ENCODE results near the gene NCOA6.

The NCOA6 gene

GRCh38 chr20:34705008-34705396 lies 120.4 kb downstream of the NCOA6 start:
- DNase-seq (ENCODE audit: low read depth, low spot score): no peak

- DNase-seq (ENCODE audit: low read depth, low spot score): peak; percentile 93
These were observed 121.1 kb downstream of the NCOA6 start, which contains the start of gene TP53INP2 for GRCh38 chr20:34704177-34705007. TP53INP2 (plus strand) TSS chr20:34704344; CDS start chr20:34708740, 4,396 bp downstream.

GRCh38 chr20:34703424-34704176 lies 121.9 kb downstream of the NCOA6 start:
- peak; percentile 55 for DNase-seq (ENCODE audit: low read depth, low spot score)

GRCh38 chr20:34703061-34703423 lies 122.4 kb downstream of the NCOA6 start:
- DNase-seq (ENCODE audit: low read depth, low spot score): no peak

GRCh38 chr20:34701405-34702085 lies 123.9 kb downstream of the NCOA6 start:
- DNase-seq (ENCODE audit: low read depth, low spot score): no peak

GRCh38 chr20:34693414-34693813 lies 132.0 kb downstream of the NCOA6 start:
- DNase-seq (ENCODE audit: low read depth, low spot score): no peak

GRCh38 chr20:34691838-34692237 lies 133.6 kb downstream of the NCOA6 start:
- no peak for DNase-seq (ENCODE audit: low read depth, low spot score)

GRCh38 chr20:34689486-34689885 lies 136.0 kb downstream of the NCOA6 start:
- DNase-seq (ENCODE audit: low read depth, low spot score): no peak

- no peak for DNase-seq (ENCODE audit: low read depth, low spot score)
These were observed 141.8 kb downstream of the NCOA6 start for GRCh38 chr20:34683667-34684066.

GRCh38 chr20:34680586-34681175 lies 144.8 kb downstream of the NCOA6 start:
- no peak for DNase-seq (ENCODE audit: low read depth, low spot score)

GRCh38 chr20:34676642-34677373 lies 148.6 kb downstream of the NCOA6 start, which contains the start of gene PIGU:
PIGU (minus strand) TSS chr20:34677092; CDS start chr20:34677085, 7 bp downstream.
- peak; percentile 95 for DNase-seq (ENCODE audit: low read depth, low spot score)

- DNase-seq (ENCODE audit: low read depth, low spot score): no peak
These were observed 149.3 kb downstream of the NCOA6 start for GRCh38 chr20:34675993-34676641.

GRCh38 chr20:34675561-34675960 lies 149.9 kb downstream of the NCOA6 start:
- no peak for DNase-seq (ENCODE audit: low read depth, low spot score)

- DNase-seq (ENCODE audit: low read depth, low spot score): no peak
These were observed 152.0 kb downstream of the NCOA6 start for GRCh38 chr20:34673412-34673811.

- no peak for DNase-seq (ENCODE audit: low read depth, low spot score)
These were observed 156.4 kb downstream of the NCOA6 start for GRCh38 chr20:34669094-34669493.

Data from ELF-1 (cell line).